DOHH2 (cell line): ENCODE results near the gene AGBL1.

ENCODE experiments used
- H3F3A ChIP-seq: fragments of 200-600 bp; sonication (generic), shearing (Covaris generic); 2 replicates; pipeline ENCODE4 v1.6.0; 2016; ENCODE audit warnings: antibody characterized with exemption, mild to moderate bottlenecking; ENCODE audit not compliant: control insufficient read depth, insufficient read depth
- H3K27ac ChIP-seq: fragments of 200-600 bp; sonication (generic); 2 replicates; pipeline ENCODE4 v1.5.1; 2014; ENCODE audit warnings: low read depth, mild to moderate bottlenecking, low read length, moderate library complexity
- H3K27me3 ChIP-seq: fragments of 200-600 bp; sonication (generic); 2 replicates; pipeline ENCODE4 v1.6.1; 2014; ENCODE audit warnings: mild to moderate bottlenecking, low read length, mixed read lengths; ENCODE audit not compliant: control insufficient read depth
- H3K36me3 ChIP-seq: fragments of 200-600 bp; sonication (generic); 2 replicates; pipeline ENCODE4 v1.6.1; 2014; ENCODE audit warnings: mild to moderate bottlenecking, low read length, moderate library complexity, mixed read lengths; ENCODE audit not compliant: control insufficient read depth
- H3K4me1 ChIP-seq: fragments of 200-600 bp; sonication (generic); 2 replicates; pipeline ENCODE4 v1.6.1; 2014; ENCODE audit warnings: mild to moderate bottlenecking, low read length, mixed read lengths; ENCODE audit not compliant: control insufficient read depth
- H3K4me2 ChIP-seq: fragments of 200-600 bp; sonication (generic); 2 replicates; pipeline ENCODE4 v1.6.0; 2014; ENCODE audit warnings: mild to moderate bottlenecking, low read length, moderate library complexity
- H3K4me3 ChIP-seq: fragments of 200-600 bp; sonication (generic); 2 replicates; pipeline ENCODE4 v1.5.1; 2014; ENCODE audit warnings: mild to moderate bottlenecking, low read length, mixed read lengths
- H3K79me2 ChIP-seq: fragments of 200-600 bp; sonication (generic); 2 replicates; pipeline ENCODE4 v1.6.1; 2014; ENCODE audit warnings: mild to moderate bottlenecking, low read length, mixed read lengths; ENCODE audit not compliant: control insufficient read depth
- H3K9me2 ChIP-seq: fragments of 200-600 bp; sonication (generic); replicated peaks from 2 replicates; pipeline ENCODE4 v1.6.1; 2014; ENCODE audit warnings: mild to moderate bottlenecking, low read length, mixed read lengths; ENCODE audit not compliant: control insufficient read depth
- H3K9me3 ChIP-seq: fragments of 200-600 bp; sonication (generic); 2 replicates; pipeline ENCODE4 v1.6.1; 2014; ENCODE audit warnings: antibody characterized with exemption, low read length, mixed read lengths; ENCODE audit not compliant: control insufficient read depth, insufficient read depth
- H4K20me1 ChIP-seq: fragments of 200-600 bp; sonication (generic); 2 replicates; pipeline ENCODE4 v1.6.0; 2014; ENCODE audit warnings: low read depth, mild to moderate bottlenecking, antibody characterized with exemption, low read length, moderate library complexity; ENCODE audit not compliant: control insufficient read depth, insufficient read depth
- EZH2phosphoT487 ChIP-seq: fragments of 200-600 bp; sonication (generic); IDR thresholded peaks from 2 replicates; pipeline ENCODE4 v1.6.1; 2017; ENCODE audit warnings: borderline replicate concordance, mild to moderate bottlenecking, antibody characterized with exemption, low read length, moderate library complexity, mixed read lengths
- TF ChIP-seq, protein P1 (sequence below): fragments of 200-600 bp; sonication (generic); IDR thresholded peaks from one replicate; pipeline ENCODE4 v1.5.1; 2014; ENCODE audit warnings: antibody characterized with exemption, mild to moderate bottlenecking, low read depth, low read length; ENCODE audit not compliant: poor library complexity, severe bottlenecking

AGBL1 gene

DNA sequence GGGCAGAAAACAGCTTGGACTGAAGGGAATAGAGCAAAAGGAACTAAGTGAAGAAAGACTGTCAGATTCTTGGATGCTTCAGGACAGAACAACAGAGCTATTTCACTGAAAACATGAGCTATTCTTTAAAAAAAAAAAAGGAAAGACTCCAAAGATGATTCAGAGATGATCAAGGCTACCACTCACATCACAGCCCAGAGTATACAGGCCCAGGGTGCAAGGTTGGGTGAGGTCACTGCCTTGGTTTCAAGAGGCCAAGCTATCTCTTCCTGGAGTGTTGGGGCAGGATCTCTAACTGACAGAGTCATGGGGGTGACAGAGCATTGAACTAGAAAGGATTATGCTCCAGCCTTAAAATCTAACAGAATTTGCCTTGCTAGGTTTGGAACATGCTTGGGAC, 118.1 kb downstream of the AGBL1 start:
- Histone ChIP-seq H3K4me3 (no peak overlapping the region), H3K4me1 (no peaks in the 10 kb centered on the region), H3K27me3 (no peaks in the 10 kb centered on the region), H4K20me1 (no peaks in the 10 kb centered on the region), H3K27ac (no peak overlapping the region), H3F3A (no peaks in the 10 kb centered on the region), H3K9me3 (no peaks in the 10 kb centered on the region), H3K9me2 (no peaks in the 10 kb centered on the region), H3K36me3 (no peaks in the 10 kb centered on the region), H3K79me2 (no peaks in the 10 kb centered on the region), H3K4me2 (no peak overlapping the region)
- TF ChIP-seq EZH2phosphoT487, result no peak
- TF ChIP-seq, protein P1, sequence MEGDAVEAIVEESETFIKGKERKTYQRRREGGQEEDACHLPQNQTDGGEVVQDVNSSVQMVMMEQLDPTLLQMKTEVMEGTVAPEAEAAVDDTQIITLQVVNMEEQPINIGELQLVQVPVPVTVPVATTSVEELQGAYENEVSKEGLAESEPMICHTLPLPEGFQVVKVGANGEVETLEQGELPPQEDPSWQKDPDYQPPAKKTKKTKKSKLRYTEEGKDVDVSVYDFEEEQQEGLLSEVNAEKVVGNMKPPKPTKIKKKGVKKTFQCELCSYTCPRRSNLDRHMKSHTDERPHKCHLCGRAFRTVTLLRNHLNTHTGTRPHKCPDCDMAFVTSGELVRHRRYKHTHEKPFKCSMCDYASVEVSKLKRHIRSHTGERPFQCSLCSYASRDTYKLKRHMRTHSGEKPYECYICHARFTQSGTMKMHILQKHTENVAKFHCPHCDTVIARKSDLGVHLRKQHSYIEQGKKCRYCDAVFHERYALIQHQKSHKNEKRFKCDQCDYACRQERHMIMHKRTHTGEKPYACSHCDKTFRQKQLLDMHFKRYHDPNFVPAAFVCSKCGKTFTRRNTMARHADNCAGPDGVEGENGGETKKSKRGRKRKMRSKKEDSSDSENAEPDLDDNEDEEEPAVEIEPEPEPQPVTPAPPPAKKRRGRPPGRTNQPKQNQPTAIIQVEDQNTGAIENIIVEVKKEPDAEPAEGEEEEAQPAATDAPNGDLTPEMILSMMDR, result no peak

- no peaks in the 10 kb centered on the region for H3K27me3 ChIP-seq
- no peak for TF ChIP-seq EZH2phosphoT487
- TF ChIP-seq, protein P1, result no peak
- no peaks in the 10 kb centered on the region for H3F3A ChIP-seq
- no peaks in the 10 kb centered on the region for H3K79me2 ChIP-seq
- no peak overlapping the region for H3K4me3 ChIP-seq
- H3K4me2 ChIP-seq, result no peak overlapping the region
- no peaks in the 10 kb centered on the region for H3K9me2 ChIP-seq
- H4K20me1 ChIP-seq, result no peaks in the 10 kb centered on the region
- H3K4me1 ChIP-seq, result no peaks in the 10 kb centered on the region
- no peak overlapping the region for H3K27ac ChIP-seq
- no peaks in the 10 kb centered on the region for H3K9me3 ChIP-seq
- H3K36me3 ChIP-seq, result no peaks in the 10 kb centered on the region
Observed at GRCh38 chr15:86199467-86200145, 119.9 kb downstream of the AGBL1 start.

DNA sequence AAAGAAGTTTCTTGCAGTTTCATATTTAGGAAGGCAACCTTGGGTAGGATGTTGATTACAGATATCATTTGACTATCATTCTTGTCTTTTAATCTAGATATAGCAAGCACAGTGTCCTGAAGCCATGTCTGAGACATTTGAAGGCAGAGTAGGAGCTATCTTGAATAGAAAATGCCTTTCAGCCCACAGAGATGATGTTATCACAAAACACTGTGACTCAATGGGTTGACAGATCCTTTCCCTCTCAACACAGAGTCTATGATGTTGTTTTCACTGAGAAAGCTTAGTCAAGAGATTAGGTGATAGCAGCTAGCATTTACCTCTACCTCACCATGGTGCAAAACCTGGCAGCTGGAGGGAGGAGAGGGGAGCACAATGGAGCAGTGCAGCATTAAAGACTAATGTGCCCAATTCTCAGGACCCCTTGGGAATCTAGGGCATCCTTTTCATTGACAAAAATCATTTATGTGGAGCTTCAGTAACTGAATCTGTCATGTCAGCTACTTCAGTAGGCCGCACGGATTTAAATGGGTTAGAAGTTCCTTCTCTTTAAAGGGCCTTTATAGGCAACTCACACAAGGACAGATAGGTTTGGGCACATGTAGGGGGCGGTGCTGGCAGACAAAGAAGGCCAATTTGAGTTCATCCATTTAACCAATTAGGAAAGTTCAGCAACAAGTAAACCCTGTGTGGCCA, 121.8 kb downstream of the AGBL1 start:
- H3K9me2 ChIP-seq, result no peaks in the 10 kb centered on the region
- no peaks in the 10 kb centered on the region for H3K36me3 ChIP-seq
- H3K4me1 ChIP-seq, result no peaks in the 10 kb centered on the region
- no peaks in the 10 kb centered on the region for H3K27me3 ChIP-seq
- TF ChIP-seq, protein P1, result no peak
- TF ChIP-seq EZH2phosphoT487, result no peak
- H3K4me2 ChIP-seq, result no peak overlapping the region
- no peaks in the 10 kb centered on the region for H3K79me2 ChIP-seq
- H3K4me3 ChIP-seq, result no peak overlapping the region
- no peaks in the 10 kb centered on the region for H4K20me1 ChIP-seq
- no peaks in the 10 kb centered on the region for H3K9me3 ChIP-seq
- no peak overlapping the region for H3K27ac ChIP-seq
- H3F3A ChIP-seq, result no peaks in the 10 kb centered on the region
